AG04449 (cell line): ENCODE measurements around the gene KICS2.

Source experiments
- CTCF ChIA-PET: fragments of 350-600 bp; formaldehyde crosslinking; extraction: SDS; loops from one replicate; lab custom pipeline; 2021; ENCODE audit warnings: antibody characterized with exemption; lab: Yijun Ruan, JAX
- POLR2A ChIA-PET: fragments of 400-600, 350-600 bp; formaldehyde crosslinking; extraction: SDS; loops from one replicate; lab custom pipeline; 2020; ENCODE audit warnings: antibody characterized with exemption, inconsistent platforms; lab: Yijun Ruan, JAX
- DNase-seq: peaks from one replicate; pipeline ENCODE4 v3.0.0-alpha.2; 2010; ENCODE audit warnings: low read depth, low spot score
- H3K4me3 ChIP-seq: 2 replicates; pipeline ENCODE4 v1.5.1; 2011; ENCODE audit warnings: low read depth, mild to moderate bottlenecking, control low read depth, low read length
- CTCF ChIP-seq: IDR thresholded peaks from one replicate; pipeline ENCODE4 v1.5.1; 2011; ENCODE audit warnings: mild to moderate bottlenecking, moderate library complexity, low read length, control low read depth, inconsistent platforms; ENCODE audit not compliant: insufficient read depth; ENCODE audit errors: missing control alignments

Gene KICS2

GRCh38 chr12:64187370-64187769 is 34.7 kb downstream of the KICS2 start:
- H3K4me3 ChIP-seq = no peak overlapping the region
- ChIA-PET POLR2A (no interaction called here), CTCF (no interaction called here)
- DNase-seq = no peak
- TF ChIP-seq CTCF = no peak

- no peak overlapping the region for H3K4me3 ChIP-seq
- ChIA-PET POLR2A (no interaction called here), CTCF (no interaction called here)
- DNase-seq = no peak
- no peak for TF ChIP-seq CTCF
Observed at GRCh38 chr12:64186789-64187188, 35.3 kb downstream of the KICS2 start.

GRCh38 chr12:64184216-64184615 is 37.9 kb downstream of the KICS2 start:
- no peak for DNase-seq
- POLR2A ChIA-PET = no interaction called here
- CTCF ChIA-PET = interaction anchor here (0.9 to 1.3 kb wide), 3 partner anchors 10 to 340 kb away, joined by 3 to 4 read pairs (median 3); partner anchors contain the start of gene SRGAP1
- H3K4me3 ChIP-seq = no peak overlapping the region
- TF ChIP-seq CTCF = no peak

GRCh38 chr12:64181430-64182291 is 40.4 kb downstream of the KICS2 start:
- CTCF ChIA-PET = interaction anchor here (0.7 to 2.6 kb wide), 10 partner anchors 9 to 343 kb away, joined by 3 to 20 read pairs (median 4); partner anchors contain the start of gene SRGAP1
- POLR2A ChIA-PET = interaction anchor here (0.6 to 2.3 kb wide), 7 partner anchors 10 to 338 kb away, joined by 3 to 14 read pairs (median 3); partner anchors contain the start of gene SRGAP1
- peak overlapping the region; percentile 32 for H3K4me3 ChIP-seq
- DNase-seq = peak; percentile 89
- peak; percentile 59 for TF ChIP-seq CTCF

- ChIA-PET CTCF (interaction anchor here (0.9 to 2.6 kb wide), 6 partner anchors 9 to 337 kb away, joined by 3 to 20 read pairs (median 4); partner anchors contain the start of gene SRGAP1), POLR2A (interaction anchor here (1.0 to 2.3 kb wide), 5 partner anchors 9 to 337 kb away, joined by 3 to 14 read pairs (median 4); partner anchors contain the start of gene SRGAP1)
- TF ChIP-seq CTCF = no peak
- peak overlapping the region; percentile 32; the same call in 1 of the 2 replicates for H3K4me3 ChIP-seq
- no peak for DNase-seq
Observed at GRCh38 chr12:64180951-64181350, 41.1 kb downstream of the KICS2 start.

- CTCF ChIA-PET = interaction anchor here (1.4 kb wide), 1 partner anchor 9 kb away, joined by 6 read pairs; no protein-coding TSS in a partner anchor
- TF ChIP-seq CTCF = no peak
- no peak overlapping the region for H3K4me3 ChIP-seq
- POLR2A ChIA-PET = interaction anchor here (0.8 kb wide), 1 partner anchor 333 kb away, joined by 4 read pairs; the partner anchor contains the start of gene SRGAP1
- DNase-seq = no peak
Observed at GRCh38 chr12:64178122-64178521, 44.0 kb downstream of the KICS2 start.
